Parathyroid adenoma (tissue), 2 donors: ENCODE measurements around the gene TMEM260.
"Not testable (repeated sequence)": the region's sequence is repeated elsewhere in the genome, so short reads cannot be mapped to it uniquely, and the experiment has no call there.

Experiments used
- H2AFZ ChIP-seq: fragments of 300-600 bp; sonication (generic); one replicate; pipeline ENCODE4 v1.7.0; 2017; ENCODE audit warnings: antibody characterized with exemption, mild to moderate bottlenecking
- H3K27ac ChIP-seq: fragments of 300-600 bp; sonication (generic); one replicate; pipeline ENCODE4 v1.7.0; 2017
- H3K27me3 ChIP-seq: fragments of 300-600 bp; sonication (generic); one replicate; pipeline ENCODE4 v1.7.0; 2017; ENCODE audit warnings: low read length; ENCODE audit not compliant: control insufficient read depth, insufficient read depth
- H3K36me3 ChIP-seq: fragments of 300-600 bp; sonication (generic); one replicate; pipeline ENCODE4 v1.7.0; 2017; ENCODE audit warnings: low read length; ENCODE audit not compliant: control insufficient read depth, insufficient read depth
- H3K4me1 ChIP-seq: fragments of 300-600 bp; sonication (generic); one replicate; pipeline ENCODE4 v1.7.0; 2017; ENCODE audit warnings: control low read depth
- H3K4me2 ChIP-seq: fragments of 300-600 bp; sonication (generic); one replicate; pipeline ENCODE4 v1.7.0; 2017; ENCODE audit warnings: low read length
- H3K4me3 ChIP-seq: fragments of 300-600 bp; sonication (generic); one replicate; pipeline ENCODE4 v1.7.0; 2017; ENCODE audit warnings: low read depth, low read length
- H3K79me2 ChIP-seq: fragments of 300-600 bp; sonication (generic); one replicate; pipeline ENCODE4 v1.7.0; 2017; ENCODE audit warnings: control low read depth
- H3K9ac ChIP-seq: fragments of 300-600 bp; sonication (generic); one replicate; pipeline ENCODE4 v1.7.0; 2017; ENCODE audit warnings: mild to moderate bottlenecking
- H3K9me3 ChIP-seq: fragments of 300-600 bp; sonication (generic); one replicate; pipeline ENCODE4 v1.7.0; 2017; ENCODE audit warnings: low read length; ENCODE audit not compliant: control insufficient read depth
- CTCF ChIP-seq: fragments of 300-600 bp; sonication (generic); IDR thresholded peaks from one replicate; pipeline ENCODE4 v1.7.0; 2017; ENCODE audit warnings: antibody characterized with exemption, mild to moderate bottlenecking
- donor health status: primary hyperparathyroidism.

TMEM260 gene

DNA sequence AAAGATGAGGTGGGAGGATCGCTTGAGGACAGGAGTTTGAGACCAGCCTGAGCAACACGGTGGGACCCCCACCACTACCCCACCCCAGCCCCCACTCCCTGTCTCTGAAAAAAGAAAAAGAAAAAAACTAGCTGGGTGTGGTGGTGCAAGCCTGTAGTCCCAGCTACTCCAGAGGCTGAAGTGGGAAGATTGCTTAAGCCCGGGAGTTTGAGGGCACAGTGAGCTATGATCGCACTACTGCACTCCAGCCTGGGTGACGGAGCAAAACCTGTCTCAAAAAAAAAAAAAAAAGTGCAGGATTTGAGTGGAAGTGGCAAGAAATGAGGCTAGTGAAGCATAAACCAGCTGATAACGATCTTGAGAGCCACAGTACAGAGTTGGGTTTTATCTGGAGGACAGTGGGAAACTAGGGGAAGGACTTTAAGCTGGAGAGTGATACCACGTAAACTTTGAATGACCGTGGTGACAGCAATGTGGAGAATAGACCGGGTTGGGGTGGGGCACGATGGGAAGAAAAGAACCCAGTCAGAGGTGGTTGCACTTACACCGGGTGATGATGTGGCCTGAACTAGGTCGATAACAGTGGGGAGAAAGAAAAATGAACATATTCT is 85.3 kb downstream of the TMEM260 start:
- Histone ChIP-seq H2AFZ (no peak overlapping the region), H3K9ac (no peak overlapping the region), H3K27me3 (no peaks in the 10 kb centered on the region), H3K79me2 (no peaks in the 10 kb centered on the region), H3K4me2 (no peak overlapping the region), H3K4me1 (no peaks in the 10 kb centered on the region), H3K9me3 (no peaks in the 10 kb centered on the region), H3K4me3 (no peak overlapping the region), H3K36me3 (no peaks in the 10 kb centered on the region), H3K27ac (no peak overlapping the region)
- TF ChIP-seq CTCF = no peak

DNA sequence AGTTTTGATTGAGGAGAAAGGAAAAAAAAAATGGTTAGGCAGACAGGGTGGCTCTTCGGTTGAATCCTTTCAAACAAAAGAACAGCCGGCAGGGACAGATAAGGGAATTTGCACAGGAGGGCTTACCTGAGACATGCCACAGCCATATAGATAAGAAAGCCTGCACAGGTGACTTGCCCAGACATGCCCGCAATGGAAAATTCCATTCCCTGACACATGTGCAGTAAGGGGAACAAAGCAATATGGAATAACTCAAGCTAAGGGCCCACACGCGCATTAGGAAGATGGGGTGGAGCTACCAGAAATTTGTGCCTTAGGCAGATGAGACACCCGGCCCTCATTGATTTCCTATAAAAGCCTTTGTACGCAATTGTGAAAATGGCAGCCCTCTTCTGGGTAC is 86.7 kb downstream of the TMEM260 start:
- Histone ChIP-seq H3K27me3 (no peaks in the 10 kb centered on the region), H3K79me2 (no peaks in the 10 kb centered on the region), H3K4me3 (no peak overlapping the region), H3K9me3 (no peaks in the 10 kb centered on the region), H3K4me2 (no peak overlapping the region), H3K9ac (no peak overlapping the region), H3K36me3 (no peaks in the 10 kb centered on the region), H3K4me1 (no peaks in the 10 kb centered on the region), H3K27ac (no peak overlapping the region), H2AFZ (no peak overlapping the region)
- TF ChIP-seq CTCF = no peak

DNA sequence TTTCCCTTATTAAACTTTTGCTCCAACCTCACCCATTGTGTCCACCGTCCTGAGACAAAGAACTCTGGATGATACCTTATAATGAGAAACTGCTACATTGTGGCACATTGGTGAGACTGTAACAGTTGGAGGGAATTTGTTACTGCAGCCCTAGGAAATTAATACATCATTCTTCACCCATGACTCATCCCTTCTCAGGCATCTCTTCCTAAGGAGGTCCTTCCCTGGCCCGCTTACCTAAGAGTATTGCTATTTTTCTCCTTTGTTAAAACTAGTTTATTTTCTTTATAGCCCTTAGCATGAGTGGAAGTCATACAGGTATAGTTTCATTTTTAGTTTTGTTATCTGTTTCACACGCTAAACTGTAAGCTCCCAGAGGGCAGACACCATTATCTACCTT is 87.1 kb downstream of the TMEM260 start:
- H3K27ac ChIP-seq = no peak overlapping the region
- H3K36me3 ChIP-seq = no peaks in the 10 kb centered on the region
- H3K4me2 ChIP-seq = no peak overlapping the region
- H3K79me2 ChIP-seq = no peaks in the 10 kb centered on the region
- H3K9me3 ChIP-seq = no peaks in the 10 kb centered on the region
- H3K4me3 ChIP-seq = no peak overlapping the region
- no peak for TF ChIP-seq CTCF
- H3K4me1 ChIP-seq = no peaks in the 10 kb centered on the region
- H2AFZ ChIP-seq = no peak overlapping the region
- H3K9ac ChIP-seq = no peak overlapping the region
- no peaks in the 10 kb centered on the region for H3K27me3 ChIP-seq

DNA sequence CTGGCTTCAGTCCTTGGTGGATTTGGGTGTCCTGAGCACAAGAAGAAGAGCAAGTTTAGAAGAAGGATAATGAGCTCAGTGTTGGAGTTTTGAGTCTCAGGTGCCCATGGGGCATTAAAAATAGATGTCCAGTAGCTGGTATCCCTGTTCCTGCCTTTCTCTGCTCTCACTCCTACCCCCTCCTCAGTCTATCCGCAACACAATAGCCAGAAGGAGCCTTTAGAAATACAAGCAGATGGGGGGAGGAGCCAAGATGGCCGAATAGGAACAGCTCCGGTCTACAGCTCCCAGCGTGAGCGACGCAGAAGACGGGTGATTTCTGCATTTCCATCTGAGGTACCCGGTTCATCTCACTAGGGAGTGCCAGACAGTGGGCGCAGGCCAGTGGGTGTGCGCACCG is 87.7 kb downstream of the TMEM260 start:
- not testable (repeated sequence) for H2AFZ ChIP-seq, H3K36me3 ChIP-seq, H3K4me3 ChIP-seq, H3K79me2 ChIP-seq, H3K27ac ChIP-seq, H3K9me3 ChIP-seq, H3K4me1 ChIP-seq, H3K9ac ChIP-seq, H3K4me2 ChIP-seq, H3K27me3 ChIP-seq

- Histone ChIP-seq H3K79me2 (no peaks in the 10 kb centered on the region), H3K4me3 (no peak overlapping the region), H3K9me3 (no peaks in the 10 kb centered on the region), H3K27ac (no peak overlapping the region), H3K36me3 (no peaks in the 10 kb centered on the region), H3K4me2 (no peak overlapping the region), H3K27me3 (no peaks in the 10 kb centered on the region), H3K9ac (no peak overlapping the region), H2AFZ (no peak overlapping the region), H3K4me1 (no peaks in the 10 kb centered on the region)
- no peak for TF ChIP-seq CTCF
Measured at GRCh38 chr14:56676042-56676441, 96.4 kb downstream of the TMEM260 start.
